Activated naive CD8-positive, alpha-beta T cell treated with anti-CD3 and anti-CD28 coated beads, Interleukin-2, amount 50 U/mL, for 24 hours (primary cell): ENCODE results near the gene TP53.

ENCODE experiments used
- ATAC-seq: fragments of 150-1000 bp; cut with Tn5 transposase; one replicate; pipeline ENCODE4 v1.10.0; 2021
- DNase-seq: peaks from one replicate; pipeline ENCODE4 v3.0.0; 2021
- H3K27ac Mint-ChIP-seq: one replicate; pipeline ENCODE4 v1.8.0; 2021; ENCODE audit warnings: mild to moderate bottlenecking, mixed read lengths
- H3K27me3 Mint-ChIP-seq: one replicate; pipeline ENCODE4 v1.8.0; 2021; ENCODE audit warnings: mixed read lengths
- H3K36me3 Mint-ChIP-seq: one replicate; pipeline ENCODE4 v1.8.0; 2021; ENCODE audit warnings: low read depth, mixed read lengths
- H3K4me1 Mint-ChIP-seq: one replicate; pipeline ENCODE4 v1.8.0; 2021; ENCODE audit warnings: mixed read lengths
- H3K4me3 Mint-ChIP-seq: one replicate; pipeline ENCODE4 v1.8.0; 2021; ENCODE audit warnings: mild to moderate bottlenecking, moderate library complexity, mixed read lengths
- H3K9me3 Mint-ChIP-seq: one replicate; pipeline ENCODE4 v1.8.0; 2021; ENCODE audit warnings: mixed read lengths

The TP53 gene

GRCh38 chr17:7687072-7687907, at the start of gene TP53:
Gene TP53, minus strand, starts transcription at chr17:7687490. Its CDS starts 10,896 bp downstream, at chr17:7676594.
- H3K27me3 Mint-ChIP-seq = no peaks in the 10 kb centered on the region
- ATAC-seq (peak; percentile 38), DNase-seq (peak; percentile 86)
- peaks cover 39% of the 10 kb centered on the region for H3K36me3 Mint-ChIP-seq
- peak within 1 kb of the TSS; percentile 92 for H3K4me3 Mint-ChIP-seq
- no peaks in the 10 kb centered on the region for H3K9me3 Mint-ChIP-seq
- peak within 1 kb of the TSS; percentile 96 for H3K27ac Mint-ChIP-seq
- peaks cover 50% of the 10 kb centered on the region for H3K4me1 Mint-ChIP-seq

DNA sequence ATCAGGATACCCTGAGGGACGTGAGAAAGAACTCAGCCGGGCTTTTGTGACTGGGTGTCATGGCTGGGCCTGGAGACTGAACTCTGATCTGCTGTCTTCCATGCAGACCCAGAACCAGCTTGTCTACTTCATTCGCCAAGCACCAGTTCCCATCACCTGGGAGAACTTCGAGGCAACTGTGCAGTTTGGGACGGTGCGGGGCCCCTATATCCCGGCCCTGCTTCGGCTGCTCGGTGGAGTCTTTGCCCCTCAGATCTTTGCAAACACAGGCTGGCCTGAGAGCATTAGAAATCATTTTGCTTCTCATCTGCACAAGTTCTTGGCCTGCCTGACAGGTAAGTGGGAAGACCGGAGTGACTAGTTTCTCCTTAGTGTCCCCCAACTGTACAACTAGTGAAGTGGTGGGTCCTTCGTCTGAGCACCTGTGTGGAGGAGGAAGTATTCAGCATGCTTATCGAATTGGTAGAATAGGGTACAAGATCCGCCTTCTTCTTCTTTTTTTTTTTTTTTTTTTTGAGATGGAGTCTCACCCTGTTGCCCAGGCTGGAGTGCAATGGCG, 45.8 kb upstream of the TP53 start:
- no peaks in the 10 kb centered on the region for H3K36me3 Mint-ChIP-seq

DNA sequence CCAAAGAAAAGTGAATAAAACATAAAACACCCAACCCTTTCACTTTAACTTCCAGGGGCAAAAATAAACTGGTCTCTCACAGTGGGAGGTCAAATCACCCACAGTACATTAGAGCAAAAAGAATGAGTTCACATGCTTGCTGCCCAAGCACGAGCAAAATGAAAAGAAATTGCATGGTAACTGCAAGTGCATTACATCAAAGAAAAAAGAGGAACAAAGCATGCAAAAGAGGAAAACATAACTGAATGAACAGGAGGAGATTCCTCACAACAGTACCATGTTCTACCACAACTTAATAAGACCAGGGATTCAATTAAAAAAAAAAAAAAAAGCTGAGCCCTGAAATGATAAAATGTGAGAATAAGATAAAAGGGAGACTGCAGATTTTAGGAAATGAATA, 42.5 kb upstream of the TP53 start:
- Mint-ChIP-seq H3K4me1 (no peaks in the 10 kb centered on the region), H3K27me3 (peaks cover 7% of the 10 kb centered on the region), H3K4me3 (no peak overlapping the region), H3K36me3 (no peaks in the 10 kb centered on the region), H3K27ac (no peak overlapping the region), H3K9me3 (no peaks in the 10 kb centered on the region)
- DNase-seq (no peak), ATAC-seq (no peak)

More for the DNA sequence above, 45.8 kb upstream of the TP53 start:
- no peaks in the 10 kb centered on the region for H3K9me3 Mint-ChIP-seq
- ATAC-seq (no peak), DNase-seq (no peak)
- H3K27me3 Mint-ChIP-seq = no peaks in the 10 kb centered on the region
- no peaks in the 10 kb centered on the region for H3K4me1 Mint-ChIP-seq
- H3K4me3 Mint-ChIP-seq = no peak overlapping the region
- no peak overlapping the region for H3K27ac Mint-ChIP-seq

GRCh38 chr17:7727886-7728285, 40.6 kb upstream of the TP53 start:
- peaks cover 15% of the 10 kb centered on the region for H3K27me3 Mint-ChIP-seq
- H3K4me1 Mint-ChIP-seq = no peaks in the 10 kb centered on the region
- H3K36me3 Mint-ChIP-seq = no peaks in the 10 kb centered on the region
- H3K4me3 Mint-ChIP-seq = no peak overlapping the region
- H3K27ac Mint-ChIP-seq = no peak overlapping the region
- DNase-seq (no peak), ATAC-seq (no peak)
- H3K9me3 Mint-ChIP-seq = no peaks in the 10 kb centered on the region

DNA sequence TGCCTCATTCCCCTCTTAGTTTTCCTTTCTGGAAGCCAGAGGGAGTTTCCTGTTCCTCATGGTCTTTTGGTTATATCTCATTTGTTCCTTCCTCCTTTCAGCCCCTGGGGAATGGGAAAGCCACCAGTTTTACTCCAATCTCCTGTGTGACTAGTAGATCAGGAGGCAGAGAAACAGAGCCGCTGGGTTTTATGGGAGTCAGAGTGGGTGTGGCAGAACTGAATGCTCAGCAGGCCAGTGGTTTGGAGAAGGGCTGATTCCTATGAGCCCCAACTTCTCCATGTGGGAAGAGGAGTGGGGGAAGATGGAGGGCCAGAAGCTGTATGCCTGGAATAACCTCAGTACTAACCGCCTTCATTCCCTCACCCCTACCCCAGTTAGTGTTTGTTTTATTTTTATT, 34.3 kb upstream of the TP53 start:
- peaks cover 11% of the 10 kb centered on the region for H3K4me1 Mint-ChIP-seq
- DNase-seq (no peak), ATAC-seq (no peak)
- no peaks in the 10 kb centered on the region for H3K9me3 Mint-ChIP-seq
- no peak overlapping the region for H3K4me3 Mint-ChIP-seq
- no peaks in the 10 kb centered on the region for H3K36me3 Mint-ChIP-seq
- H3K27ac Mint-ChIP-seq = no peak overlapping the region
- H3K27me3 Mint-ChIP-seq = peaks cover 53% of the 10 kb centered on the region

DNA sequence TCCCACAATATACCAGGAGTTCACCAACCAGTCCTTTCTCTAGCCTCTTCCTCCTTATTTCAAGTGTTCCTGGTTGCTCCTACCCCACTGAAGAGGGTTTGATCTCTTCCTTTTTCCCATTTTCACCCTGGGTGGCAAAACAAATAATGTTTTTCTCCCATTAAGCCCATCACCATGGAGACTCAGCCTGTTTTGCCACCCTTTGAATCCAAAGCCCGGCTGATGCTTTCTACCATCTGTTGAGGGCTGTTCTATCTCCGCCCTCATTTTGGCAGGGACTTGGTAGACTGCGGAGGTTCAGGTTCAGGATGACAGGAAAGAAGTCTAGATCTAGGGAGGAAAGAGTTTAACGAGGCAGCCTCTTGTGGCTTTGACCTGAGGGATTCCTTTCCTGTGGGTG, 32.8 kb upstream of the TP53 start:
- no peak for ATAC-seq
- H3K9me3 Mint-ChIP-seq = no peaks in the 10 kb centered on the region
- DNase-seq = no peak
- peaks cover 62% of the 10 kb centered on the region for H3K27me3 Mint-ChIP-seq
- peaks cover 13% of the 10 kb centered on the region for H3K4me1 Mint-ChIP-seq
- no peaks in the 10 kb centered on the region for H3K36me3 Mint-ChIP-seq
- no peak overlapping the region for H3K27ac Mint-ChIP-seq
- no peak overlapping the region for H3K4me3 Mint-ChIP-seq

DNA sequence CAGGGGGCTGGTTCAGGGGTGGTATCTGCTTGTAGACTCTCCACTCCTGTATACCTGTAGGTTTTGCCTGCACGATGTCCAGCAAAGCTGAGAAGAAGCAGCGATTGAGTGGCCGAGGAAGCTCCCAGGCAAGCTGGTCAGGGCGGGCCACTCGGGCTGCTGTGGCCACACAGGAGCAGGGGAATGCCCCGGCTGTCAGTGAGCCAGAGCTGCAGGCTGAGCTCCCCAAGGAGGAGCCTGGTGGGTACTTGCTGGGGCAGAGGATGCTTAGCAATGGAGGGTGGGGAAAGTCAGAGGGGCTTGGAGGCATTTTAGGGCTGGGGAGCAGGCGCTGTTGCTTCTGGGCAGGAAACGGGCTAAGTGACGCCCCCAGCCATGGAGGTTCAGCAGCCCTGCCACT, 32.4 kb upstream of the TP53 start:
- DNase-seq = no peak
- H3K36me3 Mint-ChIP-seq = no peaks in the 10 kb centered on the region
- peaks cover 13% of the 10 kb centered on the region for H3K4me1 Mint-ChIP-seq
- H3K27ac Mint-ChIP-seq = no peak overlapping the region
- peaks cover 63% of the 10 kb centered on the region for H3K27me3 Mint-ChIP-seq
- H3K9me3 Mint-ChIP-seq = no peaks in the 10 kb centered on the region
- no peak for ATAC-seq
- no peak overlapping the region for H3K4me3 Mint-ChIP-seq

- ATAC-seq = no peak
- Mint-ChIP-seq H3K36me3 (no peaks in the 10 kb centered on the region), H3K4me3 (peak overlapping the region; percentile 73), H3K4me1 (peaks cover 13% of the 10 kb centered on the region), H3K9me3 (no peaks in the 10 kb centered on the region), H3K27me3 (peaks cover 69% of the 10 kb centered on the region), H3K27ac (no peak overlapping the region)
- no peak for DNase-seq
These were observed 30.6 kb upstream of the TP53 start for GRCh38 chr17:7717756-7718350.

- peak; percentile 75 for DNase-seq
- H3K36me3 Mint-ChIP-seq = no peaks in the 10 kb centered on the region
- ATAC-seq = peak; percentile 76
- no peaks in the 10 kb centered on the region for H3K9me3 Mint-ChIP-seq
- H3K4me1 Mint-ChIP-seq = peaks cover 13% of the 10 kb centered on the region
- H3K27ac Mint-ChIP-seq = no peak within 1 kb of the TSS
- peaks cover 68% of the 10 kb centered on the region for H3K27me3 Mint-ChIP-seq
- H3K4me3 Mint-ChIP-seq = peak within 1 kb of the TSS; percentile 73
These were observed 29.8 kb upstream of the TP53 start, which contains the start of gene DNAH2 for GRCh38 chr17:7716901-7717755. Gene DNAH2, plus strand, starts transcription at chr17:7717744. Its CDS starts 1,991 bp downstream, at chr17:7719735.

DNA sequence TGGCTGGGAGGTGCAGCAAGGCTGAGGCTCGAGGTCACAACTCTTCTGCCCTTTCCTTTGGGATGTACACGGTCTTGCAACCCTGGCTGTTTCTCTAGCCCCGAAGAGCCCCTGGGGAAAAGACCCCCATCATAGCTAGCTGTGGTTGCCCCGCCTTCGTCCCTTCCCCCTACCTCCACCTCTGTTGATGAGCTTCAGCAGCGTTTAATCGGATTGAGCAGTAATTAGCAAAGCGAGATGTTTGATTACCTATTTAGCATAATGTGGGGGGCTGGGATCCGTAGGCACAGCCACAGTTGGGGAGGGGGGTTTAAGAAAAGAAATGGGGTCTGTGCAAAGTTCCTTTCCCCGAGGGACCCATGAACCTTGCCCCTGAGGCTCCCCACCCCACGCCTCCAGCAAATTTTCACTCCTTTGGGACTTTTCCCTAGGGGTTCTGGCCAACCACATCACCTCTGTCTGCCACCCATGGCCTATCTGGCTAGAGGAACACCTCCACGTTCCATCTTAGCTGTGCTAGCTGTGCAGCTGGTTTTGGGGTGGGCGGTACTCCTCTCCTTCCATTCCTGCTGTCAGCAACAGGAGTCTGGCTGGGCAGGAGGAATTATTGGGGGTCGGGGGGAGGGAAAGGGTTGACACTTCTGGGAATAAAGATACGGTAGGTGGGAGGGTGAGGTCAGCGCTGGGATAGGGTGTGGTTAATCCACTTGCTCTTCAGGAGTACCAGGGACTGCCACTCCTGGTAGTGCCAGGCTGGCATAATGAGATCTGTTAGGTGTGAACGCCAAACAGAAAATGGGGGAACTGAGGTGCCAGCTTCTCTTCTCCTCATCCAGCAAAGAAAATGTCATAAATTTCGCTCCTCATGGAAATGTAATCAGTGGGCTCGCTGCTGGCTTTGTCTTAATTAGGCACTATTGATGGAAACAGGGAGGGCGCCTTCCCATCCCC, 28.9 kb upstream of the TP53 start:
- Mint-ChIP-seq H3K27ac (no peak overlapping the region), H3K4me1 (peaks cover 16% of the 10 kb centered on the region), H3K27me3 (peaks cover 69% of the 10 kb centered on the region), H3K9me3 (no peaks in the 10 kb centered on the region), H3K36me3 (no peaks in the 10 kb centered on the region), H3K4me3 (no peak overlapping the region)
- ATAC-seq (no peak), DNase-seq (no peak)

DNA sequence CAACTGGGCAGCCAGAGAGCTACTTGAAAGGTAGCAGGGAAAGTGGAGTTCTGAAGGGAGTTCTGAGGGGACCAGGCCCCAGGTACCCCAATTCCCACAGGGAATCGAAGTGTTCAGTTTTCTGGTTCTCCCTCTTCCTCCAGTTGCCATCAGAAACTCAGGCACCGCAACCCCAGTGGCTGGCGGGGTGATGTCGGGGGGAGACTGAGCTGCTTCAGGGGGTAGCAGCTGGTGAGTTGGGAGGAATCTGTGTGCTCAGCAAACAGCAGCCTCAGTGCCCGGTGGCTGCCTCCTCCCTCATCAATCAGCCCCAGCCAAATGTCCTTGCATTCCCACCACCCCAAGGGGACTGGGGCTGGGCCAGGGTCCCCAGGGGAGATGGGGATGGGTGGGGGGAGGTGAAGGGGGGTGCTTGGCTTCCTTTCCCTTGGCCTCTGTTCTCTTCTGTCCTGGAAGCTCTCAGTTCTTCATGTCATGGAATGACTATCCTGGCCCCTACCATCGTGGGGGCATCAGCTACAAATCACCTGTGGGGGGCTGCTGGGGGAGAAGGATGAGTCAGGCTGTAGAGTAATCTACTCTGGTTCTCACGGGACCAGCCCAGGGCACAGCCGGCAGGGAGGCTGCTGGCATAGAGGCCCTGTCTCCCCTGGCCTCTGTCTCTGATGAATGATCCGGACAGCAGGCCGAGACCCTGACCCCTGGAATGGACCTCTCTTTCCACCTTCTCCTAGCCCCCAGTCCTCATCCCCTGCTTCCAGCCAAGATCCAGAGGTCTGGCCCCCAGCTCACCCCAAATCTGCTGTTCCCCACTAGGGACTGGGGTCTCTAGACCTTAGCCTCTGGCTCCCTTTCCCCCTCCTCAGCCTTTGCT, 27.7 kb upstream of the TP53 start:
- peaks cover 25% of the 10 kb centered on the region for H3K4me1 Mint-ChIP-seq
- H3K36me3 Mint-ChIP-seq = no peaks in the 10 kb centered on the region
- DNase-seq (no peak), ATAC-seq (no peak)
- H3K27me3 Mint-ChIP-seq = peaks cover 69% of the 10 kb centered on the region
- H3K27ac Mint-ChIP-seq = no peak overlapping the region
- H3K4me3 Mint-ChIP-seq = no peak overlapping the region
- H3K9me3 Mint-ChIP-seq = no peaks in the 10 kb centered on the region

- Mint-ChIP-seq H3K4me1 (peaks cover 25% of the 10 kb centered on the region), H3K9me3 (no peaks in the 10 kb centered on the region), H3K4me3 (no peak overlapping the region), H3K36me3 (no peaks in the 10 kb centered on the region), H3K27me3 (peaks cover 66% of the 10 kb centered on the region), H3K27ac (no peak overlapping the region)
- DNase-seq (no peak), ATAC-seq (no peak)
These were observed 26.5 kb upstream of the TP53 start for GRCh38 chr17:7713782-7714181.
